Psoas muscle (tissue), 8 donors: ENCODE measurements around the gene GALNTL6. TPM values are rescaled to one million over a fixed set of nuclear protein-coding genes. Genes with fewer than 3 reads are reported as not detected.

Experiments used
- ATAC-seq, 4 donors: fragments of 200-7000 bp; cut with Tn5 transposase; one replicate each; pipeline ENCODE4 v1.9.1; 2020; ENCODE audit warnings: moderate library complexity in 3 of 4, mild to moderate bottlenecking in 2 of 4
- DNase-seq, 2 donors: peaks; one replicate each; pipeline ENCODE4 v3.0.0-alpha.2; 2020
- H3K27ac ChIP-seq: fragments of 200-600 bp; one replicate; pipeline ENCODE4 v1.8.0; 2022
- H3K27me3 ChIP-seq, 3 donors: fragments of 200-600 bp in 1 of 3; one replicate each; pipeline versions ENCODE4 v1.6.1 to v1.8.0; 2013 to 2022; ENCODE audit warnings: low read length in 2 of 3, mild to moderate bottlenecking in 2 of 3, moderate library complexity in 1 of 3; ENCODE audit not compliant: insufficient read depth in 3 of 3
- H3K36me3 ChIP-seq, 2 donors: fragments of 200-600 bp in 1 of 2; one replicate each; pipeline versions ENCODE4 v1.6.1 to v1.8.0; 2013 to 2022; ENCODE audit warnings: low read depth in 1 of 2, mild to moderate bottlenecking in 1 of 2, moderate library complexity in 1 of 2; ENCODE audit not compliant: insufficient read depth in 1 of 2
- H3K4me1 ChIP-seq: fragments of 200-600 bp; one replicate; pipeline ENCODE4 v1.8.0; 2022
- H3K4me3 ChIP-seq: fragments of 200-600 bp; one replicate; pipeline ENCODE4 v1.8.0; 2022; ENCODE audit warnings: mild to moderate bottlenecking
- H3K9me3 ChIP-seq: fragments of 200-600 bp; one replicate; pipeline ENCODE4 v1.8.0; 2022
- CTCF ChIP-seq: fragments of 200-600 bp; IDR thresholded peaks from one replicate; pipeline ENCODE4 v1.8.0; 2022; ENCODE audit warnings: antibody characterized with exemption
- WGBS, 3 donors: extraction: QIAGEN DNeasy Blood & Tissue Kit; methylation state at CpG; one replicate each; pipeline versions ENCODE4 v1.1.6 to v1.1.7; 2013; 5-methylcytosine and 5-hydroxymethylcytosine counted together
- intact Hi-C, 2 donors: fragments of 100-400 bp; cut with DNase I; formaldehyde crosslinking; loops; one replicate each; pipeline versions ENCODE4 v1.11.0 to v1.14.2; 2022
- polyA plus RNA-seq, 3 donors: library from polyadenylated mRNA; stranded (reverse); fragments of 200-250 nt; gene quantifications; one replicate each; pipeline ENCODE4 v1.2.3, GENCODE V29; 2013
- total RNA-seq, 4 donors: library from RNA; stranded (reverse); fragmentation: NEBNext Ultra II Directional in 2 of 4; extraction: Animal tissue kit (Norgen Biotek cat#: 25700) in 2 of 4; gene quantifications; one replicate each; pipeline versions ENCODE4 v1.2.1 to v1.2.4, GENCODE V29; 2021 to 2023
- donor health status: healthy with polysubstance abuse.
- donor health status: DM: no; HTN: no; CAD: no; lungs with moderate emphysema.
- donor health status: Bipolar disorder and iron deficiency.
- donor health status: healthy.
- donor health status: DM: yes; HTN: yes; CAD: no.
- donor health status: DM: no; HTN: no; CAD: no.
- donor health status: DM: no; HTN: no; CAD: no.
- donor health status: DM: yes; HTN: yes; CAD: no.

The GALNTL6 gene
- total and polyA plus RNA-seq, 7 donors, result 0.01 to 0.91 (median 0.21) TPM; not detected in 3

- WGBS, 3 donors, result 56 to 76% (median 66%) methylated on average over 3 of the region's 3 CpGs
- no peaks in the 10 kb centered on the region for H3K27me3 ChIP-seq
- DNase-seq, result no peak
Observed at GRCh38 chr4:172858731-172859230, 1045.6 kb downstream of the GALNTL6 start.

GRCh38 chr4:172865103-172865502 lies 1051.9 kb downstream of the GALNTL6 start:
- 34 to 54% (median 37%) methylated on average over 2 of the region's 2 CpGs for WGBS, 3 donors
- intact Hi-C loops, result no loop called here
- ATAC-seq, result no peak

More at GRCh38 chr4:172858731-172859230, 1045.6 kb downstream of the GALNTL6 start:
- Histone ChIP-seq H3K4me3 (no peak overlapping the region), H3K9me3 (no peaks in the 10 kb centered on the region), H3K36me3 (no peaks in the 10 kb centered on the region), H3K27ac (no peak overlapping the region), H3K4me1 (no peaks in the 10 kb centered on the region)
- intact Hi-C loops, result no loop called here
- TF ChIP-seq CTCF, result no peak
- ATAC-seq, result no peak

DNA sequence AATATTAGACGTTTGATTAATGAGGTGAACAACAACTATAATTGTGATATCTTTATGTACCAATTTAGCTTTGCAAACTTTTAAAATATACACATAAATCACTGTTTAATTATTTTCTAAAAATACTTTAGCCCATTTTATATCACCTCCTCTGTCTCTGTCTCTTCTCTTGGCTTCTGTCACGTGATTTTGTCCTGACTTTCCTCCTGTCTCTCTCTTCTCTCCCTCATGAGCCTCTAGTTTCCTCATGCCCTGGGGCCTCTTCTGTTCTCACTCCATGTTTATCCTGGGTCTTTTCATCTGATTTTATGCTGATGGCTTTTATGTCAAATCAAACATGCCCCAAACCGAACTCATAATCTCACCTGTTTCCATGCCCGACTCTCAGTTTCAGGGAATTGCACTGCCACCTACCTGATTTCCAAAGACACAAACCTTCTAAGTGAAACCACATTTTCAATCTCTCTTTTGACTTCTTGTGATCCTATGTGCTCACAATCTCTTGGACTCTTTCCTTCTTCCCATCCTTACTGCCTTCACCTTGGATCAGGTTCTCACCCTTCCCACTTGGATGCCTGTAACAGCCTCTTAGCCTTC lies 1052.4 kb downstream of the GALNTL6 start:
- H3K9me3 ChIP-seq, result no peaks in the 10 kb centered on the region
- whole genome bisulfite sequencing, 3 donors, result 65 to 73% (median 67%) methylated on average over 4 of the region's 4 CpGs
- ATAC-seq (no peak), DNase-seq (no peak)
- intact Hi-C loops, result no loop called here
- no peak overlapping the region for H3K4me3 ChIP-seq
- H3K4me1 ChIP-seq, result no peaks in the 10 kb centered on the region
- H3K27me3 ChIP-seq, result peaks cover 0 to 3% (median 0%) of the 10 kb centered on the region in 3 donors
- no peaks in the 10 kb centered on the region for H3K36me3 ChIP-seq
- TF ChIP-seq CTCF, result no peak
- no peak overlapping the region for H3K27ac ChIP-seq

More at GRCh38 chr4:172865103-172865502, 1051.9 kb downstream of the GALNTL6 start:
- Histone ChIP-seq H3K27me3 (peaks cover 0 to 3% (median 0%) of the 10 kb centered on the region in 3 donors), H3K4me1 (no peaks in the 10 kb centered on the region), H3K27ac (no peak overlapping the region), H3K36me3 (no peaks in the 10 kb centered on the region), H3K9me3 (no peaks in the 10 kb centered on the region), H3K4me3 (no peak overlapping the region)
- no peak for DNase-seq
- no peak for TF ChIP-seq CTCF

- H3K4me3 ChIP-seq, result no peak overlapping the region
- no peaks in the 10 kb centered on the region for H3K9me3 ChIP-seq
- intact Hi-C loops, result no loop called here
- peaks cover 0 to 3% (median 0%) of the 10 kb centered on the region in 3 donors for H3K27me3 ChIP-seq
- DNase-seq, result no peak
- TF ChIP-seq CTCF, result no peak
- no peaks in the 10 kb centered on the region for H3K4me1 ChIP-seq
- WGBS, 3 donors, result 77 to 92% (median 84%) methylated on average over 4 of the region's 4 CpGs
- H3K27ac ChIP-seq, result no peak overlapping the region
- H3K36me3 ChIP-seq, result no peaks in the 10 kb centered on the region
- no peak for ATAC-seq
Observed at GRCh38 chr4:172866421-172866820, 1053.2 kb downstream of the GALNTL6 start.

DNA sequence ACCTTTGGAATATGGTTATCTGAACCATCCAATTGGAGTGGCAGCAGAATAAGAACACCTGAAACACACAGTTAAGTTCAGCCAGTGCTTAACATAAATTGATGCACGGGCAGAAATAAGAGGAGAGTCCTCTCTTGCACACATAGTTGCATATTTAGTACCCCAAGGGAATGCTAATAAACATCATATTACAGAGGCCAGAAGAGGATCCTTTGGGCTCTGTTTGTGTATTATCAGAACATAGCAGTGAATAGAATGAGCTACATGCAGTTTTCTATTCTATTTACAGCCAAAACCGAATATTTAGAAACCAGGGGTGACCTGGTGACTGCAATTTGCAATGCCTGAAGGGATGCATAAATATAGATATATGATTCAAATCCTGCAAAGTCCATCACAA lies 1054.6 kb downstream of the GALNTL6 start:
- no peak for DNase-seq
- no peak for ATAC-seq
- 30 to 48% (median 39%) methylated on average over 2 of the region's 2 CpGs for WGBS, 3 donors
- TF ChIP-seq CTCF, result no peak
- Histone ChIP-seq H3K27ac (no peak overlapping the region), H3K9me3 (no peaks in the 10 kb centered on the region), H3K27me3 (peaks cover 0 to 3% (median 0%) of the 10 kb centered on the region in 3 donors), H3K4me1 (no peaks in the 10 kb centered on the region), H3K36me3 (no peaks in the 10 kb centered on the region), H3K4me3 (no peak overlapping the region)
- intact Hi-C loops, result no loop called here
